Activated T-helper 17 cell treated with anti-CD3 and anti-CD28 coated beads, Interleukin-2, amount 50 U/mL, for 72 hours (primary cell): ENCODE data around the gene ST3GAL4. TPM values are rescaled to one million over a fixed set of nuclear protein-coding genes. Genes with fewer than 3 reads are reported as not detected.

ENCODE experiments used
- ATAC-seq: fragments of 150-1000 bp; cut with Tn5 transposase; replicated peaks from 2 replicates; pipeline ENCODE4 v1.10.0; 2021; ENCODE audit warnings: mild to moderate bottlenecking, moderate library complexity
- H3K27ac Mint-ChIP-seq: one replicate; pipeline ENCODE4 v1.8.0; 2022; ENCODE audit warnings: mixed read lengths
- H3K27me3 Mint-ChIP-seq: one replicate; pipeline ENCODE4 v1.8.0; 2022; ENCODE audit warnings: mixed read lengths
- H3K36me3 Mint-ChIP-seq: one replicate; pipeline ENCODE4 v1.8.0; 2022; ENCODE audit warnings: low read depth, mild to moderate bottlenecking, mixed read lengths
- H3K4me1 Mint-ChIP-seq: one replicate; pipeline ENCODE4 v1.8.0; 2022; ENCODE audit warnings: mixed read lengths
- H3K4me3 Mint-ChIP-seq: one replicate; pipeline ENCODE4 v1.8.0; 2022; ENCODE audit warnings: mild to moderate bottlenecking, mixed read lengths
- H3K9me3 Mint-ChIP-seq: one replicate; pipeline ENCODE4 v1.8.0; 2022; ENCODE audit warnings: mixed read lengths
- total RNA-seq, 2 donors: library from RNA; stranded (reverse); gene quantifications; one replicate each; pipeline ENCODE4 v1.2.3, GENCODE V29; 2022

Gene ST3GAL4
- total RNA-seq, 2 donors from 2014 or later: 10.0 to 16.2 TPM

GRCh38 chr11:126415669-126416420, 60.4 kb downstream of the ST3GAL4 start:
- Mint-ChIP-seq H3K4me1 (peaks cover 5% of the 10 kb centered on the region), H3K36me3 (no peaks in the 10 kb centered on the region), H3K27me3 (peaks cover 6% of the 10 kb centered on the region), H3K9me3 (no peaks in the 10 kb centered on the region), H3K27ac (no peak overlapping the region), H3K4me3 (peak overlapping the region; percentile 66)
- ATAC-seq: peak; percentile 32

GRCh38 chr11:126416542-126417090, 61.1 kb downstream of the ST3GAL4 start:
- H3K9me3 Mint-ChIP-seq: no peaks in the 10 kb centered on the region

GRCh38 chr11:126417091-126417862, 61.8 kb downstream of the ST3GAL4 start:
- H3K4me3 Mint-ChIP-seq: peak overlapping the region; percentile 66
- no peaks in the 10 kb centered on the region for H3K36me3 Mint-ChIP-seq
- H3K9me3 Mint-ChIP-seq: no peaks in the 10 kb centered on the region
- peaks cover 5% of the 10 kb centered on the region for H3K4me1 Mint-ChIP-seq
- peaks cover 6% of the 10 kb centered on the region for H3K27me3 Mint-ChIP-seq
- H3K27ac Mint-ChIP-seq: no peak overlapping the region
- ATAC-seq: no peak

More at GRCh38 chr11:126416542-126417090, 61.1 kb downstream of the ST3GAL4 start:
- Mint-ChIP-seq H3K4me1 (peaks cover 5% of the 10 kb centered on the region), H3K36me3 (no peaks in the 10 kb centered on the region), H3K27ac (no peak overlapping the region), H3K27me3 (peaks cover 6% of the 10 kb centered on the region), H3K4me3 (peak overlapping the region; percentile 66)
- ATAC-seq: peak; percentile 98

- Mint-ChIP-seq H3K4me3 (no peak overlapping the region), H3K27ac (no peak overlapping the region), H3K4me1 (peaks cover 5% of the 10 kb centered on the region), H3K27me3 (peaks cover 6% of the 10 kb centered on the region), H3K36me3 (no peaks in the 10 kb centered on the region), H3K9me3 (no peaks in the 10 kb centered on the region)
- no peak for ATAC-seq
These were observed 63.4 kb downstream of the ST3GAL4 start for GRCh38 chr11:126418887-126419286.

GRCh38 chr11:126419801-126420697, 64.6 kb downstream of the ST3GAL4 start:
- Mint-ChIP-seq H3K36me3 (no peaks in the 10 kb centered on the region), H3K4me3 (no peak overlapping the region), H3K27me3 (peaks cover 6% of the 10 kb centered on the region), H3K9me3 (no peaks in the 10 kb centered on the region), H3K4me1 (peaks cover 5% of the 10 kb centered on the region), H3K27ac (no peak overlapping the region)
- no peak for ATAC-seq

- Mint-ChIP-seq H3K36me3 (no peaks in the 10 kb centered on the region), H3K4me3 (no peak overlapping the region), H3K9me3 (no peaks in the 10 kb centered on the region), H3K4me1 (peaks cover 5% of the 10 kb centered on the region), H3K27me3 (peaks cover 6% of the 10 kb centered on the region), H3K27ac (no peak overlapping the region)
- ATAC-seq: no peak
These were observed 65.3 kb downstream of the ST3GAL4 start for GRCh38 chr11:126420698-126421256.

- H3K36me3 Mint-ChIP-seq: no peaks in the 10 kb centered on the region
- H3K4me3 Mint-ChIP-seq: no peak overlapping the region
- ATAC-seq: no peak
- no peaks in the 10 kb centered on the region for H3K9me3 Mint-ChIP-seq
- no peak overlapping the region for H3K27ac Mint-ChIP-seq
- H3K4me1 Mint-ChIP-seq: peaks cover 5% of the 10 kb centered on the region
- peaks cover 6% of the 10 kb centered on the region for H3K27me3 Mint-ChIP-seq
These were observed 65.8 kb downstream of the ST3GAL4 start for GRCh38 chr11:126421271-126421671.

GRCh38 chr11:126422446-126422845, 67.0 kb downstream of the ST3GAL4 start:
- Mint-ChIP-seq H3K27ac (no peak overlapping the region), H3K27me3 (peaks cover 6% of the 10 kb centered on the region), H3K36me3 (no peaks in the 10 kb centered on the region), H3K4me3 (no peak overlapping the region), H3K9me3 (no peaks in the 10 kb centered on the region), H3K4me1 (peaks cover 5% of the 10 kb centered on the region)
- ATAC-seq: no peak

- peaks cover 6% of the 10 kb centered on the region for H3K27me3 Mint-ChIP-seq
- H3K36me3 Mint-ChIP-seq: no peaks in the 10 kb centered on the region
- H3K4me1 Mint-ChIP-seq: peaks cover 5% of the 10 kb centered on the region
- no peak overlapping the region for H3K27ac Mint-ChIP-seq
- ATAC-seq: no peak
- no peak overlapping the region for H3K4me3 Mint-ChIP-seq
- H3K9me3 Mint-ChIP-seq: no peaks in the 10 kb centered on the region
These were observed 67.7 kb downstream of the ST3GAL4 start for GRCh38 chr11:126423154-126423553.

GRCh38 chr11:126423743-126424142, 68.3 kb downstream of the ST3GAL4 start:
- Mint-ChIP-seq H3K27me3 (peaks cover 6% of the 10 kb centered on the region), H3K9me3 (no peaks in the 10 kb centered on the region), H3K4me3 (no peak overlapping the region), H3K4me1 (peaks cover 5% of the 10 kb centered on the region), H3K27ac (no peak overlapping the region), H3K36me3 (no peaks in the 10 kb centered on the region)
- no peak for ATAC-seq

GRCh38 chr11:126424471-126425039, 69.1 kb downstream of the ST3GAL4 start:
- Mint-ChIP-seq H3K27me3 (peaks cover 6% of the 10 kb centered on the region), H3K4me1 (peaks cover 5% of the 10 kb centered on the region), H3K27ac (no peak overlapping the region), H3K36me3 (no peaks in the 10 kb centered on the region), H3K9me3 (no peaks in the 10 kb centered on the region), H3K4me3 (no peak overlapping the region)
- ATAC-seq: no peak

- H3K4me1 Mint-ChIP-seq: no peaks in the 10 kb centered on the region
These were observed 70.6 kb downstream of the ST3GAL4 start for GRCh38 chr11:126426106-126426505.

GRCh38 chr11:126426820-126427749, 71.6 kb downstream of the ST3GAL4 start:
- H3K4me1 Mint-ChIP-seq: no peaks in the 10 kb centered on the region
- H3K36me3 Mint-ChIP-seq: no peaks in the 10 kb centered on the region
- no peaks in the 10 kb centered on the region for H3K27me3 Mint-ChIP-seq
- no peak for ATAC-seq
- H3K27ac Mint-ChIP-seq: peak overlapping the region; percentile 3
- H3K9me3 Mint-ChIP-seq: no peaks in the 10 kb centered on the region
- H3K4me3 Mint-ChIP-seq: no peak overlapping the region

More at GRCh38 chr11:126426106-126426505, 70.6 kb downstream of the ST3GAL4 start:
- Mint-ChIP-seq H3K9me3 (no peaks in the 10 kb centered on the region), H3K27me3 (no peaks in the 10 kb centered on the region), H3K27ac (no peak overlapping the region), H3K36me3 (no peaks in the 10 kb centered on the region), H3K4me3 (no peak overlapping the region)
- no peak for ATAC-seq
